GM19467 (cell line): ENCODE results near the gene PRPF18.

Experiments
- ATAC-seq: cut with Tn5 transposase; IDR thresholded peaks from one replicate; pipeline ENCODE4 v1.9.1; 2021; ENCODE audit warnings: mild to moderate bottlenecking, moderate library complexity; ENCODE audit not compliant: unreplicated experiment

PRPF18 gene

GRCh38 chr10:13604357-13605040 lies 17.7 kb downstream of the PRPF18 start:
- ATAC-seq, result no peak

GRCh38 chr10:13608246-13608853 lies 21.6 kb downstream of the PRPF18 start:
- no peak for ATAC-seq

- ATAC-seq, result no peak
These were observed 26.0 kb downstream of the PRPF18 start for GRCh38 chr10:13612654-13613373.

GRCh38 chr10:13613519-13613918 lies 26.8 kb downstream of the PRPF18 start:
- no peak for ATAC-seq

- ATAC-seq, result no peak
These were observed 28.0 kb downstream of the PRPF18 start for GRCh38 chr10:13614530-13615332.

GRCh38 chr10:13615650-13616300 lies 29.0 kb downstream of the PRPF18 start:
- ATAC-seq, result no peak

- no peak for ATAC-seq
These were observed 30.4 kb downstream of the PRPF18 start for GRCh38 chr10:13617116-13617515.

GRCh38 chr10:13621931-13622330 lies 35.2 kb downstream of the PRPF18 start:
- no peak for ATAC-seq

- no peak for ATAC-seq
These were observed 37.9 kb downstream of the PRPF18 start for GRCh38 chr10:13624630-13625029.

- ATAC-seq, result no peak
These were observed 40.9 kb downstream of the PRPF18 start for GRCh38 chr10:13627459-13628310.

GRCh38 chr10:13628661-13629060 lies 41.9 kb downstream of the PRPF18 start:
- no peak for ATAC-seq

GRCh38 chr10:13629116-13629515 lies 42.4 kb downstream of the PRPF18 start:
- no peak for ATAC-seq

GRCh38 chr10:13630231-13630630 lies 43.5 kb downstream of the PRPF18 start:
- no peak for ATAC-seq

GRCh38 chr10:13631594-13631993 lies 44.8 kb downstream of the PRPF18 start:
- ATAC-seq, result no peak

GRCh38 chr10:13632440-13632839 lies 45.7 kb downstream of the PRPF18 start:
- no peak for ATAC-seq

GRCh38 chr10:13632884-13633440 lies 46.2 kb downstream of the PRPF18 start:
- no peak for ATAC-seq

- no peak for ATAC-seq
These were observed 46.9 kb downstream of the PRPF18 start for GRCh38 chr10:13633689-13634088.

GRCh38 chr10:13634207-13634606 lies 47.4 kb downstream of the PRPF18 start:
- ATAC-seq, result no peak

- ATAC-seq, result no peak
These were observed 50.0 kb downstream of the PRPF18 start for GRCh38 chr10:13636776-13637175.
